HG02642 (cell line): ENCODE data around the gene MPV17.
"Not testable (repeated sequence)": the region's sequence is repeated elsewhere in the genome, so short reads cannot be mapped to it uniquely, and the experiment has no call there.

Source experiments
- ATAC-seq: cut with Tn5 transposase; IDR thresholded peaks from one replicate; pipeline ENCODE4 v1.9.1; 2021; ENCODE audit warnings: mild to moderate bottlenecking; ENCODE audit not compliant: unreplicated experiment, poor library complexity

Gene MPV17

DNA sequence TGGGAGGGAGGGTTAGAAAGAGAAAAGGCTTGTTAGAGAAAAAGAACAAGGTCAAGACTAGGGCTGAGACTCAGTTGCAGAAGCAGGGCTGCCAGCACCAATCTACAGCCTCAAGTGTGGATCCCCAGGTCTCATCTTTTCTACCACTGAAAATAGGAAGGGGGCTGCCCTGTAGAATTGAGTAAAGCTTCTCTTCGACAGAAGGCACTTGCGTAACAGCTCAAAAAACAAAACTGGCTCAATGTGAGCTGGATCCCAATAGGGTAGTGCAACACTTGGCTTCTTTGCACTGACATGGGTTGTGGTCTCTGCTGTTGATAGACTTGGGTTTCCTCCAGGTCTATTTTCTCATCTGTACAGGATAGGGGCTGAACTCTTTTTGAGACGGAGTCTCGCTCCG is 1.8 kb upstream of the MPV17 start:
- no peak for ATAC-seq

DNA sequence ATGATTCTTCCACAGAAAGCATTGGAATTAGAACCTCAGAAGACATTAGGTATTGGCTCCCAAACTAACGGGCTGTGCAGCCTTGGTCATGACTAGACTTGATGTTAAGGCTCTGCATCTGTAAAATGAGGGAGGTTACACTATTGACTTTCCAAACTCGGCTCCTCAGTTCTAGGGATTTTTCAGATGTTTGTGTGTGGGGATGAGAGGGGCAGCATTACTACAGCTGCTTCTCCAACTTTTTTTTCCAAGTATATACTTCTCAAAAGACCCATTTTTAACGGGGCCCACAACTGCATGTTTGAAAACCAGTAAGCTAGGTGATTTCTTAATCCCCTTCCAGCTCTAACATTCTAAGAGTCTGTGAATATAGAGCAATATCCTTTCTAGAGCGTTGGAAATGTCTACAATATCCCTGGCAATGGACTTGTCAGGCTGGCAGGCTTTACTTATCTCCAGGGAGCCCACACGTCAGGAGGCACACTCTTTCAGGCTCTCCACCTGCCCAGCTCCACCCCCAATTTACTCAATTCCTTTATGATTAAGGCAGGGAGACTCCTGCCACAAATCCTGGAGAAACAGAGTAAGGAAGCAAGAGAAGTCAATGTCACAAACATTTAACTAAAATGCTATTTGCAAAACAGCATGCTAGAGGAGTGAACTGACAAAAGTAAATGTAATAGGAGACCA is 844 bp upstream of the MPV17 start:
- no peak for ATAC-seq

DNA sequence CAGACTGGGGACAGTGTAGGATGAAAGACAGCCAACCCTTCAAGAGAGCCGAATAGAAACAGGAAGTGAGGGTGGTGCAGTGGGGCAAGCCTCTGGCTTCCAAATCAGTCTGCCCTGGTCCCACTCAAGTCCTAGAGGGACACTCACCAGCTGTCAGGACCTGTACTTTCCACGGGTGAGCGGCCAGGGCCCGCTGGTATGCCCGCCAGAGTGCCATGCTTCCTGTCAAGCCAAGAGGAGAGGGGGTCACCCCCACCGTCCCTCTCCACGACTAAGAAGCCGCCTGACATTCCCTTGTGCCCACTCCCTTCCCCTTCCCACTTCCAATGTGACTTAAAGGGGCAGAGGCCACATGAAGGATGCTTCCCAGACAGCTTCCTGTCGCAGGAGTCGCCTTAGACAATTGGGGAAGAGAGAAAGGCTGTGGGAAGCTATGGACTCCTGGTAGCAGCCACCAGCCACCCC is 564 bp downstream of the MPV17 start:
- ATAC-seq, result peak; percentile 18

DNA sequence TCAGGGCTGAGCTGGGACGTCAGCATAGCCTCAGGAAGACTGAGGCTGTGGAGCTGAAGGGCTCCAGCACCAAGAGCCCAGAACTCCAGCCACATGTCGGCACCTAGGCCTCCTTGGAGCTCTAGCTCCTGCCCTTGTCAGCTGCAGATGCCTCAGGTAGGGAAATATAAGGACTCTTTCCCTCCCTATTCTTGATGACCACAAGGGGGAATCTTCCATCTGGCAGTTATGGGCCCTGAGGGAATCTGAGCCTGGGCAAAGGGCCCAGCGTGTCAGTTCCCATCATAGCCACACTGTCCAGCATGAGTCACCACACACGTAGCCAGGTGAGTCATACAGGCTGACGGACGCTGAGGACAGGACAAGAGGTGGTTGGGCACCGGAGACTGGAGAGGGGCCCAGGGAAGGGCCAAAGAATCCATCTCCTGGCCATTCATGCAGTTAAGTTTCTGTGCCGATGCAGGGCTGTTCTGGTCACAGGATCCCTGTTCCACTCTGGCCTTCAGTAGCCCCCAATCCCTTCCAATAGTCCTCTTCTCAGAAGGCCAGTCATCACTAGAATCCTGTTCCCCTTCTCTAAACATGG is 1.8 kb downstream of the MPV17 start:
- no peak for ATAC-seq

DNA sequence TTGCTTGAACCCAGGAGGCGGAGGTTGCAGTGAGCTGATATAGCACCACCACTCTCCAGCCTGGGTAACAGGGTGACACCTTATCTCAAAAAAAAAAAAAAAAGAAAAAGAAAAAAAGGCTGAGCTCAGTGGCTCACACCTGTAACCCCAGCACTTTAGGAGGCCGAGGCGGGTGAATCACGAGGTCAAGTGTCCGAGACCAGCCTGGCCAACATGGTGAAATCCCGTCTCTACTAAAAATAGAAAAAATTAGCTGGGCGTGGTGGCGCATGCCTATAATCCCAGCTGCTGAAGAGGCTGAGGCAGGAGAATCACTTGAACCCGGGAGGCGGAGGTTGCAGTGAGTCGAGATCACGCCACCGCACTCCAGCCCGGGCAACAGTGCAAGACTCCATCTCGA is 3.1 kb downstream of the MPV17 start:
- ATAC-seq, result not testable (repeated sequence)

DNA sequence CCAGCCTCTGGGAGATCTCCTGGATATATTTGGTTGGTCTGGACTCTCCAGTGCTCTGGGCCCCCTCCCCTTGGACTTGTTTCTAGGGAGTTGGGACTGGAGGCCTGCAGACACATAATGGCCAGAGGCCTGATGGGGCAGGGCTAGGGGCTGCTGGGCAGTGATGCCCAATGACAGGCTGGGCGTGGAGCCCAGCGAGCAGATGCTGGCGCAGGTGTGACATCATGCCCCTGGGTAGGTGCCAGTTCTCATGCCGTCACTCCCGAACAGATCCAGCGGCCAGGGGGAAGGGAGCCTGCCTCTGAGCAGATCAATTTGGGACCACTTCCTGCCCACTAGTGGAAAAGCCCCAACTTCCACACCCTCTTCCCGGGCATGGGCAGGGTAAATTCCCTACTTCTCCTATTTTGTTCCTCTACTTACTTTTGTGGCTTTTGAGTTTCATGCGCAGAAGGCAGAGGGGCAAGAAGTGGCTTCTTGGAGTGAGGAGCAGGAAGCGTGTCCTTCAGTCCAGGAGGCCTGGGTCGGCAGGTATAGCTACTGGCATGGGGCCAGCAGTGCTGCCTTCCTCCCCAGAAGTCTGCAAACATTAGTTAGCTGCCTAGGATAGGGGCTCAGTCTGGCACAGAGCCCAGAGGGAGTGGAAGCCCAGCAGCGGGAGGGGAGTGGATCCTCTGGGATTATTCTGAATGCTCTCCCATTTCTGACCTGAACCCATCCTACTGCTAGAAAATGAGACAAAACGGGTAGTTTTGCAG is 6.1 kb downstream of the MPV17 start:
- no peak for ATAC-seq

DNA sequence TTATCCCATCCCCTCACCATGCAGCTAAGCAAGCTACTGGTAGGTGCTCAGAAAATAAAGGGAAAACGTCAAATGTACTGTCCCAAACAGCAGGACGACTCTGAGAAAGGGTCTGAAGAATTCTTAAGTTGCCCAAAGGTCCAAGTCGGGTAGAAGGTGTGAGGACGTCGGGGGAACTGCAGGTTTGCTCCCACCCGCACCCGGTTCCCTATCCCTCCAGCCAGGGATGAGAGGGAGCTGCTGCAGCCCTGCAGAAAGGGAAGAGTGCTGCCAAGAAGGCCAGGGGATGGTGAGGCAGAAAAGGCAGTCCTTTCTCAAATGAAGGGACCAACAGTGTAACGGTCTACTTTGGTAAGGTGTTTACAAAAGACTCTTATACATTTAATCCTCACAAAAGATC is 7.8 kb downstream of the MPV17 start:
- no peak for ATAC-seq

DNA sequence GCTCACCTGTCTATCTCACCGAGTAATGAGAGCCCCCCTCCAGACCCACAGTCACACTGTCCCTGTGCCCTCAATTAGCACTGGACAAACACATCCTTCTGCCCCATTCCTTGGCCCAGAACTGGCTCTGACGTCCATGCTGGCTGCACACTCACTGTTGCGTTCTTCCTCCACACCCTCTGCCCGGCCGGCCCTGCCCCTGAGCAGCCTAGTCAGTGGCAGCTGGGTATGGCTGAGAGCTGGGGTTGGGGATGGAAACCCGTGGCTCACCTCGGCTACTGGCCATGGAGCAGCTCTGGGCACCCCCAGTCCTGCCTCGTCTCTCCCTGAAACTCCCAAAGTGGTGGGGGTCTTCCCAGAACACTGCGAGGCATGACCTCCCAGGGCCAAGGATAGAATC is 8.2 kb downstream of the MPV17 start:
- ATAC-seq, result no peak

DNA sequence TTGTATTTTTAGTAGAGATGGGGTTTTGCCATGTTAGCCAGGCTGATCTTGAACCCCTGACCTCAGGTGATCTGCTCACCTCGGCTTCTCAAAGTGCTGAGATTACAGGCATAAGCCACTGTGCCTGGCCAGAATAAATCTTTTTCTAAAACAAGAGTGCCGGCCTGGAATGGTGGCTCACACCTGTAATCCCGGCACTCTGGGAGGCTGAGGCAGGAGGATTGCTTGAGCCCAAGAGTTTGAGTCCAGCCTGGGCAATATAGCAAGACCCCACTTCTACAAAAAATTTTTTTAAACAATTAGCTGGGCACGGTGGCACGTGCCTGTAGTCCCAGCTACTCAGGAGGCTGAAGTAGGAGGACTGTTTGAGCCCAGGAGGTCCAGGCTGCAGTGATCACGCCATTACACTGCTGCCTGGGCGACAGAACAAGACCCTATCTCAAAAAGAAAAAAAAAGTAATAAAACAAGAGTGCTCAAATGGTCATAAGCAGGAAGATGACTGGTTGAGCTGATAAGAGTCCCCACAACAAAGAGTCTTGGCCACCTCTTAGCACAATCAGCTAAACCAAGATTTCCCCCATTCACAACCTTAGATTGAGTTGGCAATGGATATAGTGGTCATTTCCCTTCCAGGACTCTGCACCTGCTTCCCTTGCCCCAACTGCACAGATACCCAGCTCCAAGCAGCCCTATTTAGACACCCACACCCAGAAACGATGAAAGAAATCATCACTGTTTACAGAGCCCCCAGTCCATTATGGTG is 8.8 kb downstream of the MPV17 start:
- ATAC-seq, result no peak

DNA sequence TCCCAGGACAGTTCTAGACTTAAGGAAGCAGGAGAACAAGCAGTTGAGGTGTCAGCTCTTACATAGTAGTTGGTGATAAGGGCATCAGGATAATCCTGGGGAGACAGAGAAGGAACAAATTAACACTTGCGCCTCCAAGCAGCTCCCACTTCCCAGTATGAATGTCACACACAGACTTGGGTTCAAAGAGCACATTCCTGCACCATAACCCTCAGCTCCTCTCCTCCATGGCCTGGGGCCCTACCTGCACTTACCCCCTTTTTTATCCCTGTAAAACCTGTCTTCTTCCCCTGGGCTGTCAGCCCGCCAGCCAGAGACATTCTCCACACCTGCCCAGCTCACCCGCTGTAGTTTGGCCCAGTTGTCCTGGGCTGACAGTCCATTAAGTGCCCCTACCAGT is 10.7 kb downstream of the MPV17 start:
- no peak for ATAC-seq

DNA sequence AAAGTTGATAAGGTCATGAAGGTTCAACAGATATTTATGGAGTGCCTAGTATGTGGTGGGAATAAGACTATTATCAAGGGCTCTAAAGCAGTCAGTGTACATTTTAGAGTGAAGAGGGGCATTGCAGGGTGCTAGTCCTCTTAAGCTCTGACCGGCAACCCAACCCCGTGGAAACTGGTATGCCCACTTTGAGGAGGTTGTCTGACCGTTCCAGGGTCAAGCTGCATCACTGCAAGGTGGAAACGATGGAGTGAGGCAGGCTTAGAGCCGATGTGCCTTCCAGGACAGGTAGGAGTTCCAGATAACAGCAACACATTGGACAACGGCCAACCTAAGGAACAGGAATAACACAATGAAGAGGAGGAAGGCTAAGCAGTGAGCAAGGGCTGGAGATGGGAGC is 13.2 kb downstream of the MPV17 start:
- ATAC-seq, result no peak

DNA sequence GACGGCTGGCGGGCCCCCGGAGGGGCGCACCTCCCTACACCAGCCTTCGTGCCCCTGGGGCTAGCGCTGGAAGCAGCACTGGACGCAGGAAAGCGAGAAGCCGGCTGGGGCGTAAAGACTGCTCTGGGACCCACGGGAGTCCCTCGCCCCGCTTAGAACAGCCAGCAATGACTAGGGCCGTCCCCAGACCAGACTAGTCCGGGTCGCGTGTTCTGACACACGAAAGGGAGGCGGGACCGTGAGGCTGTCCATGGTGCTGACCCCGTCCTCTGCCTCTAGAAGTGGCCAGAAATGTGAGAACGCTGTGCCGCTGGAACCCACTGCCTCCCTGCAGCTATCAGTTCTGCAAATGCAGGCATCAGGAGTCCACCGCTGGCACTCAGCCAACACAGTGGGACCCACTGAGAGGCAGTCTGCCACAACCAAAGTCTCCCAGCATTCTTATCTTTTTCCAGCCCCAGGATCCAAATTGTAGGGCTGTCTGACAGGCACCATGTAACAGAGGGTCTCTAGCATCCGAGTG is 14.5 kb downstream of the MPV17 start, which contains the start of gene UCN:
Gene UCN (minus strand): TSS at position 87 of the 523 bp plus-strand sequence. CDS start 550 bp downstream, outside the sequence.
- ATAC-seq, result no peak

DNA sequence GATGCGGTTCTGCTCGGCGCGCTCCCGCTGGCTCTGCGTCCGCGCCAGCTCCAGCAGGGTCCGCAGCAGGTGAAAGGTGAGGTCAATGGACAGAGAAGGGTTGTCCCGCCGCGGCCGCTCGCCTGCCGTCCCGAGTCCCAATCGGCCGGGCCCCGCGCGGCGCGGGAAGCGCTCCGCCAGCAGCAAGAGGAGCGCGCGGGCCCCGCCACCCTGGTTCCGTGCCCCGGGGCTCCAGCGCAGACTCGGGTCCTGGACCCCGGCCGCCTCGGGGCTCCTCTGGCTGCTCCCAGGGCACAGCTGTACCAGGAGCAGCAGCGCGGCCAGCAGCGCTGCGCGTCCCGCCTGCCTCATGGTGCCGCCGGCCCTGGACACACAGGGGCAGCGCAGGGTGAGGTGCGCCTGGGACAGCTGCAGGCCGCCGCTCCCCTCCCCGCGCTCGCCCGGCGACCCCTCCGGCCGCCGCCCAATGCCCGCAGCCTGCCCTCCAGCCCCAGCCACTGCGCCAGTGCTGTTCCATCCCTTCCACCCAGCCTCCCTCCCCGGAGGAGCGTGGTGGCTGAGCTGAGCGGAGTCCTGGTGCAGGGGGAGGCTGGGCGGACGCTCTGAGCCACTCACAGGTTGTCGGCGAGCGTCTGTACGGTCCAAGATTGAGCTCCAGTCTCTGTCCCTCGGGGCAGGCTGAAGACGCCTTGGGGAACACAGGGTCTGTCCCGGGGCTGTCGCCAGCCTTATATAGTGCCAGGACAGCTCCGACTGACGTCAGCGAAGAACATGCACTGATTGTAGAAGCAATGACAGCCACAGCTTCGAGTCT is 15.1 kb downstream of the MPV17 start:
- no peak for ATAC-seq

DNA sequence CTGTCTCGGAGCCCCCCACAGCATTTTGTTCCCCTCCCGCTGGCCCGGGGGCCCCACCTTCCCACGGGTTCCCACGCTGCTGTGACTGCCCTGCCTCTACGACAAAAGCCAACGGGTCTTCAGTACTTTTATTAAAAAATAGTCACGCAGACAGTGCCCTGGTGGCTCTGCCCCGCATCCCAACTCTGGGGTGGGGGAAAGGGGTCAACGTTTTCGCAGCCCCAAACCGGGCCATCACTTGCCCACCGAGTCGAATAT is 15.7 kb downstream of the MPV17 start:
- no peak for ATAC-seq

DNA sequence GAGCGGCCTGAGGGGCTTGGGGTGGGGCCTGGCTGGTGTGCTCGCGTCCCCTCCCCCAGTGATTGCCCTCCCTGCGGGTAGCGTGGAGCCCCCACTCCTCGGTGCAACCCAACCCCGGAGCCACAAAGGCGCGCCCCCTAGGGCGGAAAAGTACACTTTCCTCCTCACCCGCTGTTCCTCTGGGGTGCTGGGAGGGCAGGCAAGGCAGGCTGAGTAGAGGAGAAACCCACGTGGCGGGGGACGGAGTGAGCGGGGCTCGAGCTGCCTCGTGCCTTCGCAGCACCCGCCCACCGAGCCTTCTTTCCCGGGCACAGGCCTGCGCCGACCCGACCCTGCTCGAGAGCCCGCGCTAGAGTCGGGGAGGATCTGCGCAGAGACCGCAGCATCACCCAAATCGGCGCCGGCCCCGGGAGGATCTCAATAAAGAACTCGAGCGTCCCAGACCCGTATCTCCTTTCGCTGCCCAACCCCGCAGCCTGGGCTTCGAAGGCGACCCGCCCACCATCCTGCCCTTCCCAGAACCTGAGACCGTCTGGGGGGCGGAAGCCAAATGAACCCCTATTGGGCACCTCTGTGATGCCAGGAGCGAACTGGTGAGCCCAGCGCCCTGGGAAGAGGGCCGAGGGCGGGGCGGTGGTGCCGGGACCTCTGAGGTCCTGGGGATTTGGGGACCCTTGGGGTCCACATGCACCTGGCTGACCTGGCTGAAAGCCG is 16.2 kb downstream of the MPV17 start:
- ATAC-seq, result no peak

DNA sequence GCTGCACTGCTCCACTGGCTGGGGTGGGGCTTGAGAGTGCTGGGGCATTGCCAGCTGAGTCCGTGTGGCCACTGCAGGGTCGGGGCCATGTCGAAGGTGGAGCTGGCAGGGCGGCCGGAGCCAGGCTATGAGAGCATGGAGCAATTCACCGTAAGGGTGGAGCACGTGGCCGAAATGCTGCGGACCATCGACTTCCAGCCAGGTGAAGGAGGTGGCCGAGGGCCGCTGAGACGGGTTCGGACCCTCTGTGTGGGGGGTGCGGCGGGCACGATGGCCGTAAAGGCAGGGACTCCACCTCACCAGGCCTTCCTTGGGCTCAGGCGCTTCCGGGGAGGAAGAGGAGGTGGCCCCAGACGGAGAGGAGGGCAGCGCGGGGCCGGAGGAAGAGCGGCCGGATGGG is 16.8 kb downstream of the MPV17 start:
- no peak for ATAC-seq

DNA sequence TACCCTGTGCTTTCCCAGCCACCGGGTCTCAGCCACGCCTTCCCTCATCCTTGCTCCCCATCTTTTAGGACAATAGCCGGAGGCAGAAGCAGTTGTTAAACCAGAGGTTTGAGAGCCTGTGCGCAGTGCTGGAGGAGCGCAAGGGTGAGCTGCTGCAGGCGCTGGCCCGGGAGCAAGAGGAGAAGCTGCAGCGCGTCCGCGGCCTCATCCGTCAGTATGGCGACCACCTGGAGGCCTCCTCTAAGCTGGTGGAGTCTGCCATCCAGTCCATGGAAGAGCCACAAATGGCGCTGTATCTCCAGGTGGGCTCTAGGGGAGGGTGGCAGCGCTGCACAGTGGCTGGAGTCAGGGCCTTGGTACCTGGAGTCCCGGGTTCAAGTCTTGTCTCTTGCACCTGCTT is 17.4 kb downstream of the MPV17 start:
- ATAC-seq, result no peak

DNA sequence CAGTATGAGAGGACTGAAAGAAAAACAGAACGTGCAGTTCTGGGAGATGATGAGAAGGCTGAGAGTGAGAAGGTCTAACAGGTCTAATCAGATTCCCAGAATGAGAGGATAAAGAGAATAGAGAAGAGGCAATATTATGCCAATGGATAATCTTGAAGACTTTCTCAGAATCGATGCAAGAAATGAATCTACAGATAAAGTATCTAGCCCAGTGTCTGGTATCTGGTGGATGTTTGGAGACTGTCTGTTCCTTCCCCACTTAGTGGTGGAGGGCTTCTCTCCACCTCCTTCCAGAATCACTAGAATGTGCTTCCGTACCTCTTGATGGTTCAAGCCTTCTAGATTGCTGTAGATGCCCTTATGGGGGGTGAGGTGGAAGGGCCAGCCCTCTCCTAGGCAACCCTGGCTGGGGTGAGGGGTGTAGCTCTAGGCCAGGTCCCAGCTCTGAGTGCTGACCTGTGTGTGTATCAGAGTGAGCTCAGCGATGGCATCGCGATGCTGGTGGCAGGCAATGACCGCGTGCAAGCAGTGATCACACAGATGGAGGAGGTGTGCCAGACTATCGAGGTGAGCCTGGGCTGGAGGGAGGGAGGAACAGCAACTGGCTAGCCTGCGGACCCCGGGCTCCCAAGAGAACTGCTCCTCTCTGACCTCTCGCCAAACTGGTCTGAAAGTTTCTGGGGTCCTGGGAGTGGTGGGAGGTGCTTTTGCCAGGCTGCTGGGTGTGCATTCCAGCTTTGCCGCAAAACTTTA is 18.2 kb downstream of the MPV17 start:
- no peak for ATAC-seq
